HG02981 (cell line): ENCODE data around the gene OVOL2.

Source experiments
- ATAC-seq: cut with Tn5 transposase; IDR thresholded peaks from one replicate; pipeline ENCODE4 v1.9.1; 2021; ENCODE audit warnings: mild to moderate bottlenecking, moderate library complexity; ENCODE audit not compliant: unreplicated experiment

The OVOL2 gene

GRCh38 chr20:18018100-18018499, 39.6 kb downstream of the OVOL2 start:
- no peak for ATAC-seq

GRCh38 chr20:18016772-18017171, 40.9 kb downstream of the OVOL2 start:
- no peak for ATAC-seq

- no peak for ATAC-seq
Measured at GRCh38 chr20:18014411-18014810, 43.3 kb downstream of the OVOL2 start.

- ATAC-seq, result no peak
Measured at GRCh38 chr20:18012901-18013300, 44.8 kb downstream of the OVOL2 start.

GRCh38 chr20:18011951-18012645, 45.6 kb downstream of the OVOL2 start:
- no peak for ATAC-seq

DNA sequence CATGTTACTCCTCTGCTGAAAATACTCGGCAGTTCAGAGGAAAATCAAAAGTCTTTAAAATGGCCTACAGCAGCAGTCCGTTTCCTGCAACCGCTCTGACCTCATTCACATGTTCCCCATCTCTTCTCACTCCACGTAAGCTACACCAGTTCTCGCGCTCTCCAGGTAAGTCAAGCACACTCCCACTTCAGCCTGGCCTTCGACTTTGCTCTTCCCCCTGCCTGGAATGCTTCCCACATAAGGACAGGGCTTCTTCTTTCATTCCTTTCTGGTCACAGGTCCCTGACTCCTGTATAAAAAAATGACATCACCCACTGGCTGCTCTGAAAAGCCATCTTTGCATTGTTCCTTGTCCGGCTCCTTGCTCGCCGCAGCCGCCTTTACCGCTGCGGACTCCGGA, 46.2 kb downstream of the OVOL2 start:
- no peak for ATAC-seq

DNA sequence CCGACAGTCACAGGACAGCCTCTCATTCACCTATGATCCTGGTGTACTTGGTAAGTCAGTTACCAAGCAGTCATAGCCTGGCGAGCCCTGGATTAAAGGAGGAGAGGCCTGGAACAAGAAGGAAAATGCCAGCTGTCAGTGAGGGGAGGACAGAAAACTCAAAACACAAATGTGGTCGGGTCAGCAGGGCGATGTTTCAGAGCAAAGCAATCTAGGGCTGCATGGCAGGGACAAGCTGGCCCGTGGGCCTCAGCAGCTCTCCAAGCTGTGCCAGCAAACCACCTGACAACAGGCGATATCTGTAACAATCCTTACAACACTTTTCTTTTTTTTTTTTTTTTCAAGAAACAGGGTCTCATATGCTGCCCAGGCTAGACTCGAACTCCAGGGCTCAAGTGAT, 48.6 kb downstream of the OVOL2 start:
- no peak for ATAC-seq

- ATAC-seq, result no peak
Measured at GRCh38 chr20:18007534-18008292, 50.0 kb downstream of the OVOL2 start.

DNA sequence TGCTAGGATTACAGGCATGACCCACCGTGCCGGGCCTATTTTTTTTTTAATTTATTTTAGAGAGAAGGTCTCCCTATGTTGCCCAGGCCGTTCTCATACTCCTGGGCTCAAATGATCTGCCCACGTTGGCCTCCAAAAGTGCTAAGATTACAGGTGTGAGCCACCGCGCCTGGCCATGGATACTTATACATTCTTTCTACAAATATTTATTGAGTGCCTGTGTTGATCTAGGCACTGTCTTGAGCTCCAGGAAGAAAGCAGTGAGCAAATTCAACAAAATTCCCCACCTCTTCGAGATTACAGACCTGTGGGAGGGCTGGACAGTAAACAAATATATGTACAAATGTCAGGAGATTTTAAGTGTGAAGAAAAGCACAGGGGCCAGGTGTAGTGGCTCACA, 51.0 kb downstream of the OVOL2 start:
- ATAC-seq, result no peak

GRCh38 chr20:18005990-18006364, 51.7 kb downstream of the OVOL2 start:
- no peak for ATAC-seq

- ATAC-seq, result peak; percentile 94
Measured at GRCh38 chr20:18005170-18005989, 52.3 kb downstream of the OVOL2 start.

DNA sequence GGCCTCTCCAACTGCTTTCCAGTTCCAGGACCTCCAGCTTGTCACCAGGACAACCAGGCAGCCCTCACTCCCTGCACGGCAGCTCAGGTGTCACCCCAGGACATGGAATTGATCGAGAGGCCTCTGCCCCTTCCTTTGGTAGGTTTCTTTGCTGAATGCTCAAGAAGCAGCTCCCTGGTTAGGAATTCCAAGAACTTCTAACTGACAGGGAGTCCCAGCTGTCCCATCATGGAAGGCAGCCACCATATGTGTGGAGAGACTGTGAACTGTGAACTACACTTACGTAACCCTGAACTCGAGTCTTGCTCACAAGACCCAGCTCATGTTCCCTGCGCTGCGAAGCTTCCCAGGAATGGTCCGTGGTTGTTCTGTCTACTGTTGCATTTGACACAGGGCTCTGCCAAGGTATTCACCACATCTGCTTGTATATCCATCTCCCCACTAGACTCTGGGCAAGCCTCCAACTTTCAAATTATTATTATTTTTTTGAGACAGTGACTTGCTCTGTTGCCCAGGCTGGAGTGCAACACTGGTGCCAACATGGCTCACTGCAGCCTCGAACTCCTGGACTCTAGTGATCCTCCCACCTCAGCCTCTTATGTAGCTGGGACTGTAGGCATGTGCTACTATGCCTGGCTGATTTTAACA, 53.2 kb downstream of the OVOL2 start:
- ATAC-seq, result no peak

- peak; percentile 33 for ATAC-seq
Measured at GRCh38 chr20:18003897-18004296, 53.8 kb downstream of the OVOL2 start.

DNA sequence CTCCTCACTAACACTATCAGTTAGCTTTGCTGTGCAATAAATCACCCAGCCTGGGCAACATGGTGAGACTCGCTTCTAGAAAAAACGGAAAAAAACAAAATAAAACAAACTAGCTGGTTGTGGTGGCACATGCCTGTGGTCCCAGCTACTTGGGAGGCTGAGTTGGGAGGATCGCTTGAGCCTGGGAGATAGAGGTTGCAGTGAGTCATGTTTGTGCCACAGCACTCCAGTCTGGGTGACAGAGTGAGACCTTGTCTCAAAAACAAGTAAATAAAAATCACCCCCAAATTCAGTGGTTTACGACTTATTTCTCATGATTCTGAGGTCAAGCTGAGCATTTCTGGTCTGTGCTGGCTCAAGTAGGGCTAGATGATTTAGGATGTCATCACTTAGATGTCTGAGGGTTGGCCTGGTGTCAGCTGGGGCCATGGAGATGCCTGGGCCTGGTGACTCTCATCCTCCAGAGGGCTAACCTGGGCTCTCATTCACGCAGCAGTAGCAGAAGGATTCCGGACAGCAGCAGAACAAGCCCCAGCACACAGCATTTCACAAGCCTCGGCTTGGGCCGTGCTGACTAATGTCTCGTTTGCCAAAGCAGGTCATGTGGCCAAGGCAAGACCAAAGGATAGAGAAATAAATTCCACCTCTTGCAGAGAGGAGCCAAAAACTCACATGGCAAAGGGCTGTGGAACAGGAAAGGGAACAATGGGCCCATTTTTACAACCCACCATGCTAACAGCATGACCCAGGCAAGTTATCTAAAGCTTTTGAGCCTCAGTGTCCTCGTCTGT, 56.4 kb downstream of the OVOL2 start:
- ATAC-seq, result no peak

- no peak for ATAC-seq
Measured at GRCh38 chr20:17999566-17999965, 58.1 kb downstream of the OVOL2 start.

- no peak for ATAC-seq
Measured at GRCh38 chr20:17998446-17998845, 59.3 kb downstream of the OVOL2 start.

DNA sequence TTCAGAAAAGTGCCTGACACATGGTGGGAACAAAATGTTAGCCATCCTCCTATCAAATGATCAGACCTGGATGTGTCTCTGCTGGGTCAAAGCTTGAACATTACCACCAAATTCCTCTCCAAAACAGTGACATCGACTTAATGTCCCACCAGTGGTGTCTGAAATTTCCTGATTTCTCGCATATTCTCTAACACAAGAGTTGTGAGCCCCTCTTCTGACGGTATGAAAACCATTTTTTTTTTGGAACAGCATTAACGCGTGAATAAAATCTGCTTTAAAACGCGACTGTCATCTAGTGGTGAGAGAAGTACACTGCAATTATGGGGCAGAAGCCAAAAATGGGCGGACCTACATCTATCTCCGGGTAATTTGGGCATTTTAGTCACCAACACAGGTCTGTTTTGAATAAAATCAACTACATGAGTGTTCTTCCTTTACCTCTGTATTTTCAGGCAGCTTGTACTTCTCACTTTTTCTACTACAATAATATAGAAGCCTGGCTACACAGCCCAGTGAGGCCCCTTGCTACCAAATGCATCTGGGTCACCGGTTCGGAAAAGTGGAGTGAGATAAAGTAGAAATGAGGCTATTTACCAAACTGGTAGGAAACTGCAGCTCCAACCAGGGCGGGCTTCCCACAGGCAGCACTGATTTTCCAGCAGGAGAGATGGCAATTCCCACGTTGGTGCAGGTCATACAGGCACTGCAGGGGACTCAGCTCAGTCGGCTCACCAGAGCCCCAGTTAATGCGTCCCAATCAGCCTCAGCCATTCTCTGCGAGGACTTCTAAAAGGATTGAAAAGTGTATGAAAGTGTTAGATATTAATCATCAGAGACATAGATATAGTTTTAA, 61.5 kb downstream of the OVOL2 start:
- peak; percentile 49 for ATAC-seq

DNA sequence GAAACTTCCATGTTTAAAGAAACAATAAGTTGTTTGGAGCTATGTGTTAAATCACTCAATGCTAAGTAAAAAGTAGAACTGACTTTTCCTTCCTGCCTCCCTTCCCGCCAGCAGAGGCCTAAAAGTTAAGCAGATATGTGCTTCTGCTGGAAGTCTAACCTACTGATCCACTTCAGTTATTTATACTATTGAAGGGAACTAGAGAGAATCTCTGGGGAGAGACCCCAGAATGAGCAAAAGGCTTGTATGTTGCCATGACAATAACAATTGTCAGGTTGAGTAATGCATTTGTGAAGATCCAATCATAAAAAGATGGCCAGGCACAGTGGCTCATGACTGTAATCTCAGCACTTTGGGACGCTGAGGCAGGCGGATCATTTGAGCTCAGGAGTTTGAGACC, 64.2 kb downstream of the OVOL2 start:
- no peak for ATAC-seq

DNA sequence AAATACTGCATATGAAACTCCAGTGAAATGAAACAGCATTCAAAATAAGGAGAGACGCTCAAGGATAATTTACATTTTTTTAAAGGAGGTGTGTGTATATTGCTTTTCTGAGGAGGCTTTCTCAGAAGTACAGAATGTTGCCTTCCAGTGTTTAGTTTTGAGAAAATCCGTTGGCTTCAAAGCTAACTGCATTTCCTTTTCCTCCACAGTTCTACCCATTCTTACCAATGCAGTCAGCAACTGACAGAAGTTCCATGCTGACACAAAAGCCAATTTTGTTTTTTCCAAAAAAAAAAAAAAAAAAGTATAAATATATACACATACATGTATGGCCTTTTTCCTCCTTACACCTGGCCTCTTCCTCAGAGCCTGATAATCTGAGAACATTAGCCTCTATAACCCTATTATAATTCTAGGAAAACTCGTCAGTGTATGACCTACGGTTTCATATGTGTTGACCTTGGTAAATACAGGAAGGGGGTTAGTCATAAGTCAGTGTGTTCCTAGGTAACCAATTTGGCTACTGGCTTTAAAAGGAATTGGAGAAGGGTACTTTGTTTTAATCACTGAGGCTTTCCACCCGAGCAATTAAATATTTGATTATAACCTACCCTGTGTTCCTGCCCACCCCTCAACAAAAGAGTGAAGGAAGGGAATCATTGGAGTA, 64.7 kb downstream of the OVOL2 start:
- ATAC-seq, result no peak
